SK-N-SH (cell line): ENCODE results near the gene CSF3. TPM values are rescaled to one million over a fixed set of nuclear protein-coding genes. Genes with fewer than 3 reads are reported as not detected.
A peak's percentile ranks its signal among the peaks of the same experiment; 100 is the strongest.

Experiments
- CTCF ChIA-PET: fragments of 300-600, 350-600 bp; formaldehyde crosslinking; extraction: SDS; loops from one replicate; lab custom pipeline; 2021; lab: Yijun Ruan, JAX
- POLR2A ChIA-PET: fragments of 350-600 bp; sonication (Branson Sonifier 250); formaldehyde crosslinking; extraction: SDS; loops from one replicate; lab custom pipeline; 2020; ENCODE audit warnings: antibody characterized with exemption, inconsistent platforms; lab: Yijun Ruan, JAX
- DNase-seq: peaks from one replicate; pipeline ENCODE4 v3.0.0; 2012
- H2AFZ ChIP-seq: fragments of 200-600 bp; sonication (generic); 2 replicates; pipeline ENCODE4 v1.8.1; 2016; ENCODE audit warnings: antibody characterized with exemption, mild to moderate bottlenecking, low read depth
- H3F3A ChIP-seq: fragments of 200-600 bp; sonication (generic); replicated peaks from 2 replicates; pipeline ENCODE3; 2016; ENCODE audit warnings: antibody characterized with exemption, mild to moderate bottlenecking; ENCODE audit not compliant: insufficient read depth
- H3K27ac ChIP-seq, 2 experiments: fragments of 200-500 bp in 1 of 2; fragments of 200-600 bp in 1 of 2; sonication (Bioruptor generic) in 1 of 2; sonication (generic), shearing (Covaris generic) in 1 of 2; 2 replicates each; pipeline versions ENCODE4 v1.5.1 to v1.6.1; 2014 to 2016; ENCODE audit warnings: low read depth in 2 of 2, inconsistent platforms in 1 of 2, low read length in 1 of 2, mild to moderate bottlenecking in 1 of 2, mixed read lengths in 1 of 2
- H3K27me3 ChIP-seq: fragments of 200-600 bp; sonication (generic), shearing (Covaris generic); 2 replicates; pipeline ENCODE4 v1.6.1; 2016; ENCODE audit warnings: mixed run types; ENCODE audit not compliant: insufficient read depth
- H3K36me3 ChIP-seq, 2 experiments: fragments of 200-500 bp in 1 of 2; fragments of 200-600 bp in 1 of 2; sonication (Bioruptor generic) in 1 of 2; sonication (generic) in 1 of 2; replicated peaks in 1 of 2; 2 replicates each; pipeline versions ENCODE3 to v1.5.1; 2014 to 2016; ENCODE audit warnings: low read length in 1 of 2, mild to moderate bottlenecking in 1 of 2; ENCODE audit not compliant: insufficient read depth in 2 of 2, control insufficient read depth in 1 of 2
- H3K4me1 ChIP-seq, 2 experiments: fragments of 200-500 bp in 1 of 2; fragments of 200-600 bp in 1 of 2; sonication (Bioruptor generic) in 1 of 2; sonication (generic), shearing (Covaris generic) in 1 of 2; 2 replicates each; pipeline versions ENCODE4 v1.5.1 to v1.6.1; 2014 to 2016; ENCODE audit warnings: low read depth in 1 of 2, low read length in 1 of 2, mixed run types in 1 of 2; ENCODE audit not compliant: insufficient read depth in 2 of 2, control insufficient read depth in 1 of 2
- H3K4me2 ChIP-seq: fragments of 200-600 bp; sonication (generic), shearing (Covaris generic); 2 replicates; pipeline ENCODE4 v1.6.1; 2017; ENCODE audit warnings: mixed run types
- H3K4me3 ChIP-seq, 2 experiments: fragments of 200-500 bp in 1 of 2; fragments of 200-600 bp in 1 of 2; sonication (Bioruptor generic) in 1 of 2; sonication (generic), shearing (Covaris generic) in 1 of 2; 2 replicates each; pipeline versions ENCODE4 v1.5.1 to v1.8.1; 2014 to 2016; ENCODE audit warnings: low read depth in 2 of 2, inconsistent platforms in 1 of 2, low read length in 1 of 2, mild to moderate bottlenecking in 1 of 2, mixed read lengths in 1 of 2, moderate library complexity in 1 of 2
- H3K79me2 ChIP-seq: fragments of 200-600 bp; sonication (generic); 2 replicates; pipeline ENCODE4 v1.8.1; 2017; ENCODE audit warnings: mild to moderate bottlenecking; ENCODE audit not compliant: insufficient read depth
- H3K9ac ChIP-seq: fragments of 200-600 bp; sonication (generic); 2 replicates; pipeline ENCODE4 v1.6.1; 2017; ENCODE audit warnings: mixed run types
- H3K9me2 ChIP-seq: fragments of 200-600 bp; sonication (generic); 2 replicates; pipeline ENCODE4 v1.6.1; 2017; ENCODE audit warnings: mixed run types
- H3K9me3 ChIP-seq: fragments of 200-600 bp; sonication (generic); 2 replicates; pipeline ENCODE4 v1.6.1; 2017; ENCODE audit warnings: mixed run types, mild to moderate bottlenecking, moderate library complexity
- H4K20me1 ChIP-seq: fragments of 200-600 bp; sonication (generic); 2 replicates; pipeline ENCODE4 v1.6.1; 2017; ENCODE audit warnings: mild to moderate bottlenecking, mixed run types; ENCODE audit not compliant: insufficient read depth
- ELF1 ChIP-seq: IDR thresholded peaks from 2 replicates; pipeline ENCODE4 v1.4.0; 2012
- FOXM1 ChIP-seq: IDR thresholded peaks from 2 replicates; pipeline ENCODE4 v1.4.0; 2012; ENCODE audit warnings: low read depth, mild to moderate bottlenecking
- GABPA ChIP-seq: IDR thresholded peaks from 2 replicates; pipeline ENCODE4 v1.4.0; 2012; ENCODE audit warnings: low read depth, mild to moderate bottlenecking
- GATA2 ChIP-seq: sonication (generic); formaldehyde crosslinking; IDR thresholded peaks from 2 replicates; pipeline ENCODE4 v1.5.0; 2020; ENCODE audit warnings: mild to moderate bottlenecking, missing genetic modification reagents
- JUND ChIP-seq: IDR thresholded peaks from 2 replicates; pipeline ENCODE4 v1.4.0; 2012
- MXI1 ChIP-seq: IDR thresholded peaks from 2 replicates; pipeline ENCODE4 v1.6.1; 2012; ENCODE audit warnings: mild to moderate bottlenecking, low read depth, low read length, improper control_type of control experiment
- NFIC ChIP-seq: IDR thresholded peaks from 2 replicates; pipeline ENCODE4 v1.4.0; 2012; ENCODE audit warnings: borderline replicate concordance
- NRF1 ChIP-seq: IDR thresholded peaks from 2 replicates; pipeline ENCODE4 v1.6.1; 2012; ENCODE audit warnings: low read depth, mild to moderate bottlenecking, low read length
- RXRA ChIP-seq: IDR thresholded peaks from 2 replicates; pipeline ENCODE4 v1.4.0; 2012; ENCODE audit warnings: low read depth, mild to moderate bottlenecking, borderline replicate concordance
- SMC3 ChIP-seq: IDR thresholded peaks from 2 replicates; pipeline ENCODE4 v1.6.1; 2012; ENCODE audit warnings: low read depth, low read length, improper control_type of control experiment
- TCF12 ChIP-seq: IDR thresholded peaks from 2 replicates; pipeline ENCODE4 v1.4.0; 2012
- WGBS: methylation state at CpG from one replicate; pipeline ENCODE4 v1.1.6; 2017; ENCODE audit warnings: low lambda C conversion rate; 5-methylcytosine and 5-hydroxymethylcytosine counted together
- polyA plus RNA-seq, 3 experiments: library from polyadenylated mRNA; depleted of rRNA; stranded (reverse); fragments of >200 nt; gene quantifications; 2 replicates each; pipeline ENCODE4 v1.2.3, GENCODE V29; 2012
- TF ChIP-seq, protein P1 (sequence below): fragments of 200-600 bp; sonication (generic); IDR thresholded peaks from 2 replicates; pipeline ENCODE4 v1.6.1; 2017; ENCODE audit warnings: antibody characterized with exemption, mild to moderate bottlenecking, moderate library complexity

Gene CSF3
- polyA plus RNA-seq, 1 of the 3 experiments (the other 2 are of a cell fraction): not detected

DNA sequence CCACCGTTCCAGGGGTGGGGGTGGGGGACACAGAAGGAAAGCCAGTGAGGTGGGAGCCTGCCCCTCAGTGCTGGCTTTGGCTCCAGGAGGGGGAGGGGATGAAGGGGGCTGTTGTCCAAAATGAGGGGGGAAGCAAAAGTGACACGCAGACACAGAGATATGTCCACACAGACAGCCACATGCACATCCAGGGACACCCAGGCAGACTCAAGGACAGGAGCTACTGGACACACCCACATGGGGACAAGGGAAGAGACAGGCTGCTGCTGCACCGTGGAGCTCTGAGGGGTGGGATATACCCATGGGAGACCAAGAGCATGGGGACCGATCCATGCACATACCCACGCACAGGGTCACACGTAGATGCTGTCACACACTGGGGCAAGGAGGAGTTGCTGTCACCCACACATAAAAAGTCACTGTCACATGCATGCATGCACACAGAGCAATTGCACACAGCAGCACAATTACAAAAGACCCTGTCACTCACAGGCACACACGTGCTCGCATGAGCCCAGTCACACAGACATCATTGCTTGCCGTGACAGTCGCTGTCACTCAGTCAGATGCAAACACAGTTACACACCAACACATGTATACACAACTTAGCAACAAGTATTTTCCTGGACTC lies 48.8 kb downstream of the CSF3 start:
- no peak for TF ChIP-seq ELF1
- peak; percentile 73; the same call in 1 of the 2 replicates for TF ChIP-seq MXI1
- no peak for TF ChIP-seq GATA2 (CRISPR knock-in tag)
- TF ChIP-seq, protein P1, sequence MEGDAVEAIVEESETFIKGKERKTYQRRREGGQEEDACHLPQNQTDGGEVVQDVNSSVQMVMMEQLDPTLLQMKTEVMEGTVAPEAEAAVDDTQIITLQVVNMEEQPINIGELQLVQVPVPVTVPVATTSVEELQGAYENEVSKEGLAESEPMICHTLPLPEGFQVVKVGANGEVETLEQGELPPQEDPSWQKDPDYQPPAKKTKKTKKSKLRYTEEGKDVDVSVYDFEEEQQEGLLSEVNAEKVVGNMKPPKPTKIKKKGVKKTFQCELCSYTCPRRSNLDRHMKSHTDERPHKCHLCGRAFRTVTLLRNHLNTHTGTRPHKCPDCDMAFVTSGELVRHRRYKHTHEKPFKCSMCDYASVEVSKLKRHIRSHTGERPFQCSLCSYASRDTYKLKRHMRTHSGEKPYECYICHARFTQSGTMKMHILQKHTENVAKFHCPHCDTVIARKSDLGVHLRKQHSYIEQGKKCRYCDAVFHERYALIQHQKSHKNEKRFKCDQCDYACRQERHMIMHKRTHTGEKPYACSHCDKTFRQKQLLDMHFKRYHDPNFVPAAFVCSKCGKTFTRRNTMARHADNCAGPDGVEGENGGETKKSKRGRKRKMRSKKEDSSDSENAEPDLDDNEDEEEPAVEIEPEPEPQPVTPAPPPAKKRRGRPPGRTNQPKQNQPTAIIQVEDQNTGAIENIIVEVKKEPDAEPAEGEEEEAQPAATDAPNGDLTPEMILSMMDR: no peak
- H3K9me3 ChIP-seq: no peaks in the 10 kb centered on the region
- no peaks in the 10 kb centered on the region for H3K36me3 ChIP-seq
- no peaks in the 10 kb centered on the region for H4K20me1 ChIP-seq
- peak overlapping the region in 1 of 2 experiments; percentile 48; a peak in 1 of 4 replicates for H3K27ac ChIP-seq
- no peak overlapping the region for H2AFZ ChIP-seq
- ChIA-PET CTCF (interaction anchor here (0.6 to 12.8 kb wide), 16 partner anchors 9 to 114 kb away, joined by 3 to 160 read pairs (median 6); partner anchors contain the start of genes CSF3, MED24 and NR1D1), POLR2A (interaction anchor here (0.8 to 2.4 kb wide), 4 partner anchors 9 to 12 kb away, joined by 3 to 9 read pairs (median 6); partner anchors contain the start of gene MED24)
- peak overlapping the region; percentile 77 to 94 for H3K4me3 ChIP-seq
- H3K4me2 ChIP-seq: peak overlapping the region; percentile 95
- H3K79me2 ChIP-seq: peaks cover 38% of the 10 kb centered on the region; the same call in 1 of the 2 replicates
- H3K9ac ChIP-seq: peak overlapping the region; percentile 90
- no peak for DNase-seq
- H3F3A ChIP-seq: peaks cover 3% of the 10 kb centered on the region
- H3K9me2 ChIP-seq: no peaks in the 10 kb centered on the region
- H3K4me1 ChIP-seq: peaks cover 24 to 43% of the 10 kb centered on the region in 2 experiments
- 69% methylated on average over 10 of the region's 10 CpGs for WGBS
- H3K27me3 ChIP-seq: no peaks in the 10 kb centered on the region

DNA sequence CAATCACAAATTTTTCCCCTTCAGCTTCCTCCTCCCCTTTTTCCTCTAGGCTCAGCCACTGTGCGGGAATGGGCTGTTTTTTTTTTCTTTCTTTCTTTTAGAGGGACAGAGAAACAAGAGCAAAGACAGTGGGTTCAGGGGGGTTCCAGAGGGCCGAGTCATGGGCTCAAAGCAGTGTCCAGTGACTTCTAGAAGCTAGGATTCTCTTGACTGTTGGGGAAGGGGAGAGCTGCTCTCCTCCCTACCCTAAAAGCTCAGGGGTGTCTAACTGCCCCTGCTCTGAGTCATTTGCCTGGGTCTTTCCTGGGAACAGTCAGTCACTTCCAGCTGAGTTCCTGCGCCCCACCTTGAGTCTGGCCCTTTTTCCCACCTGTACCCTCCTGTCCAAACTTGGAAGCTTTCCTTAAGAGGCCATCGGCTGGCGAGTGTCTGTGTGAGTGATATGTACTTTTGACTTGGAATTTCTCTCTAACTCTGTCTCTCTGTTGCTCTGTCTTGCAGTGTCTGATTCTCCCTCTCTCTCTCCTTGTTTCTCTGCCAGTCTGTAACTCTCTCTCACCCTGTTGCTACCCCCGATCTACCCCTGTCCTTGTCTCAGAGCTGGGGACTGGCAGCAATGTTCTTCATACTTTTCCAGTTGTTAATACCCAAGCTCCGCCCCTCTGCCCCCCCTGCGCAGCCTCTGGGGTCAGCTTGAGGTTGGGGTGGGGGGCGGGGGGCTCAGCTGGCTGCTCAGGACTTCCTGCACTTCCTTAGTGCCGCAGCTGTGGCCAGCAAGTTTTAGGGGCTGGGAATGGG lies 49.9 kb downstream of the CSF3 start:
- no peaks in the 10 kb centered on the region for H3K9me3 ChIP-seq
- peak overlapping the region; percentile 56 to 64; a peak in 3 of 4 replicates for H3K27ac ChIP-seq
- H3K4me2 ChIP-seq: peak overlapping the region; percentile 95
- ChIA-PET POLR2A (interaction anchor here (0.8 to 2.4 kb wide), 2 partner anchors 8 to 10 kb away, joined by 3 to 8 read pairs; no protein-coding TSS in a partner anchor), CTCF (interaction anchor here (0.6 to 12.8 kb wide), 11 partner anchors 9 to 252 kb away, joined by 3 to 160 read pairs (median 7); partner anchors contain the start of gene NR1D1)
- no peaks in the 10 kb centered on the region for H3K9me2 ChIP-seq
- H3K36me3 ChIP-seq: no peaks in the 10 kb centered on the region
- H3K4me1 ChIP-seq: peaks cover 36 to 55% of the 10 kb centered on the region in 2 experiments
- H3F3A ChIP-seq: peaks cover 9% of the 10 kb centered on the region
- H4K20me1 ChIP-seq: no peaks in the 10 kb centered on the region
- DNase-seq: peak; percentile 40
- no peak overlapping the region for H2AFZ ChIP-seq
- H3K27me3 ChIP-seq: no peaks in the 10 kb centered on the region
- peak overlapping the region; percentile 40; the same call in 1 of the 2 replicates for H3K9ac ChIP-seq
- TF ChIP-seq NFIC (no peak), NRF1 (peak; percentile 25; the same call in 1 of the 2 replicates), SMC3 (no peak), RXRA (peak; percentile 97), FOXM1 (no peak), GABPA (no peak), GATA2 (CRISPR knock-in tag) (no peak), JUND (no peak), TCF12 (0 out of 2 replicates have a peak, but pooled peaks have one; percentile 8)
- peak overlapping the region; percentile 24 to 94; a peak in 3 of 4 replicates for H3K4me3 ChIP-seq
- WGBS: 20% methylated on average over 9 of the region's 10 CpGs
- H3K79me2 ChIP-seq: peaks cover 47% of the 10 kb centered on the region; the same call in 1 of the 2 replicates
